ENCODE results near the gene APOF. TPM values are rescaled to one million over a fixed set of nuclear protein-coding genes. Genes with fewer than 3 reads are reported as not detected.

APOF gene
- total RNA-seq, 3 donors from 2014 or later (not counting 1 experiment from before 2014, with no cell fraction given): not detected

DNA sequence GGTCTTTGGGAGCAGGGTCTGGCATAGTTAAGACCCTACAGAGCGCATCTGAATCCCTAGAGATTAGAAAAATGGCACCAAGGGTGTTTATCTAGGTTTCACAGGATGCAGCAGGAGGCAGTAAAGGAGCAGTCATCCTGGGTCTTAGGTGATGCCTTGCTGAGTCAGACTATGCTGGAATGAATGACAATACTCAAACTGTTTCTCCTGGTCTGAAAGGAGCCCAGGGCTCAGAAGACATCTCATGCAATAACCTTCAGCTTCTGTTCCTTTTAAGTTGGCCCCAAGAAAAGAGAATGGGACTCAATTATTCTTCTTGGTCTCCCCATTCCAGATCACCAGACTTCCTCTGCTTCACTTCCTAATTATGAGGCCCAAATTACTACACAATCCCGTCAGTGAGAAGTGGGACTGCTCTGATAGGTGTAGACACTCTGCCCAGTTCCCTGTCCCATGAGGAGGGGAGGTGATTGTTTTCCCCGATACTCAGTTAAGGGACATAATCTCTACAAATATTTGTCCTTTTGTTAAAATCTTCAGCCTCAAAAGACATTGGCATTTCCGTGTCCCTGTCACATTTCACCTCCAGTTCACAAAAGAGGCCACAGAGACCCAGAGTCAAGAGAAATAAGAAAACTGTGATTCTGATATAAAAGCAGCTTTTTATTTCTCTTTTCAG is 14.8 kb upstream of the APOF start:
- H3K4me3 ChIP-seq (ENCODE audit: low read length): no peak overlapping the region
- DNase-seq (no peak), ATAC-seq (no peak)
- no peak overlapping the region for H3K27ac Mint-ChIP-seq
- H3K9me3 ChIP-seq (ENCODE audit: control insufficient read depth, insufficient read depth, low read length): no peaks in the 10 kb centered on the region
- TF ChIP-seq CTCF (IDR thresholded peaks at IDR 0.05): no peak
- no peak overlapping the region for H3K4me3 Mint-ChIP-seq
- no peaks in the 10 kb centered on the region for H3K27me3 Mint-ChIP-seq (ENCODE audit: low read depth in 2 of 2)
- H3K36me3 Mint-ChIP-seq: no peaks in the 10 kb centered on the region
- H3K36me3 ChIP-seq (ENCODE audit: control insufficient read depth, insufficient read depth, low read length): no peaks in the 10 kb centered on the region
- H3K27me3 ChIP-seq (ENCODE audit: control insufficient read depth, insufficient read depth, low read length): no peaks in the 10 kb centered on the region
- H3K4me1 ChIP-seq (ENCODE audit: control insufficient read depth, insufficient read depth, low read length): peaks cover 7% of the 10 kb centered on the region
- 83% methylated on average over 1 of the region's 4 CpGs for WGBS (ENCODE audit: insufficient coverage)
- intact Hi-C loops (cut with micrococcal nuclease): no loop called here
- no peaks in the 10 kb centered on the region for H3K9me3 Mint-ChIP-seq
- no peak overlapping the region for H3K27ac ChIP-seq (ENCODE audit: low read length)
- H3K4me1 Mint-ChIP-seq: no peaks in the 10 kb centered on the region

DNA sequence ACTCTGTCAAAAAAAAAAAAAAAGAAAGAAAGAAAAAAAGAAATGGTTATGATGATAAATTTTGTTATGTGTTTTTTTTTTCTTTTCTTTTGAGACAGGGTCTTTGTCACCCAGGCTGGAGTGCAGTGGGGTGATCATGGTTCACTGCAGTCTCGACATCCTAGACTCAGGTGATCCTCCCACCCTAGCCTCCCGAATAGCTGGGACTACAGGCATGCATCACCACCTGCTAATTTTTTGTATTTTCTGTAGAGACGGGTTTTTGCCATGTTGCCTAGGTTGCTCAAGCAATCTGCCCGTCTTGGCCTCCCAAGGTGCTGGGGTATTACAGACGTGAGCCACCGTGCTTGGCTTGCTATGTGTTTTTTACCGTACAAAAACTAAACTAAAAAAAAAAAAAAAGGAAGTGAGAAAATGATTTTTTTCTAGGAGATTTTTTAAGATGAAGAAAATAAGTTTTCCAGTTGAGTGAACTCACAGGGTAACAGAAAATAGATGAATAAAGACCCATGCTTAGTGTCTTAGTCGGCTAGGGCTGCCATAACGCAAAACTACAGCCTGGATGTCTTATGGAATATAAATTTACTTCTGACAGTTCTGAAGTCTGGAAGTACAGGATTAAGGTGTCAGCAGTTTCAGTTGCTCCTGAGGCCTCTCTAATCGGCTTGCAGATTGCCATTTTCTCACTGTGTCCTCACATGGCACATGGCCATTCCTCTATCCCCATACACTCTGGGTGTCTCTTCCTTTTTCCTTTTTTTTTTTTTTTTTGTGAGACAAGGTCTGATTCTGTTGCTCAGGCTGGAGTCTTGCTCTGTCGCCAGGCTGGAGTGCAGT is 13.2 kb upstream of the APOF start:
- Histone ChIP-seq H3K27me3 (ENCODE audit: control insufficient read depth, insufficient read depth, low read length) (no peaks in the 10 kb centered on the region), H3K4me1 (ENCODE audit: control insufficient read depth, insufficient read depth, low read length) (peaks cover 7% of the 10 kb centered on the region), H3K36me3 (ENCODE audit: control insufficient read depth, insufficient read depth, low read length) (no peaks in the 10 kb centered on the region), H3K9me3 (ENCODE audit: control insufficient read depth, insufficient read depth, low read length) (no peaks in the 10 kb centered on the region), H3K4me3 (ENCODE audit: low read length) (no peak overlapping the region), H3K27ac (ENCODE audit: low read length) (peak overlapping the region; percentile 37)
- no peak for TF ChIP-seq CTCF (IDR thresholded peaks at IDR 0.05)
- Mint-ChIP-seq H3K27ac (no peak overlapping the region), H3K4me3 (no peak overlapping the region), H3K36me3 (no peaks in the 10 kb centered on the region), H3K9me3 (no peaks in the 10 kb centered on the region), H3K27me3 (ENCODE audit: low read depth in 2 of 2) (no peaks in the 10 kb centered on the region), H3K4me1 (no peaks in the 10 kb centered on the region)
- no peak for ATAC-seq
- WGBS (ENCODE audit: insufficient coverage): 64% methylated on average over 11 of the region's 11 CpGs
- intact Hi-C loops (cut with micrococcal nuclease): no loop called here
- DNase-seq: no peak

GRCh38 chr12:56374726-56375597 is 12.3 kb upstream of the APOF start:
- DNase-seq (no peak), ATAC-seq (no peak)
- intact Hi-C loops (cut with micrococcal nuclease): no loop called here
- no peaks in the 10 kb centered on the region for H3K27me3 Mint-ChIP-seq (ENCODE audit: low read depth in 2 of 2)
- Histone ChIP-seq H3K4me3 (ENCODE audit: low read length) (no peak overlapping the region), H3K27me3 (ENCODE audit: control insufficient read depth, insufficient read depth, low read length) (no peaks in the 10 kb centered on the region), H3K4me1 (ENCODE audit: control insufficient read depth, insufficient read depth, low read length) (peaks cover 7% of the 10 kb centered on the region), H3K36me3 (ENCODE audit: control insufficient read depth, insufficient read depth, low read length) (no peaks in the 10 kb centered on the region), H3K9me3 (ENCODE audit: control insufficient read depth, insufficient read depth, low read length) (no peaks in the 10 kb centered on the region), H3K27ac (ENCODE audit: low read length) (peak overlapping the region; percentile 42)
- no peaks in the 10 kb centered on the region for H3K4me1 Mint-ChIP-seq
- no peak overlapping the region for H3K4me3 Mint-ChIP-seq
- H3K36me3 Mint-ChIP-seq: no peaks in the 10 kb centered on the region
- TF ChIP-seq CTCF (IDR thresholded peaks at IDR 0.05): no peak
- no peak overlapping the region for H3K27ac Mint-ChIP-seq
- WGBS (ENCODE audit: insufficient coverage): 70% methylated on average over 7 of the region's 7 CpGs
- no peaks in the 10 kb centered on the region for H3K9me3 Mint-ChIP-seq

Measured in natural killer cell (primary cell).